ENCODE data around the gene CNTN4.
"Not testable (repeated sequence)": the region's sequence is repeated elsewhere in the genome, so short reads cannot be mapped to it uniquely, and the experiment has no call there.

Gene CNTN4

GRCh38 chr3:2870724-2871333 is 772.2 kb downstream of the CNTN4 start:
- DNase-seq = peak; percentile 27

GRCh38 chr3:2872884-2873283 is 774.2 kb downstream of the CNTN4 start:
- no peak for DNase-seq

- DNase-seq = no peak
Measured at GRCh38 chr3:2873986-2874385, 775.3 kb downstream of the CNTN4 start.

GRCh38 chr3:2875699-2876098 is 777.0 kb downstream of the CNTN4 start:
- no peak for DNase-seq

GRCh38 chr3:2876362-2876761 is 777.7 kb downstream of the CNTN4 start:
- no peak for DNase-seq

GRCh38 chr3:2879023-2879422 is 780.4 kb downstream of the CNTN4 start:
- DNase-seq = no peak

- no peak for DNase-seq
Measured at GRCh38 chr3:2879587-2879986, 780.9 kb downstream of the CNTN4 start.

- no peak for DNase-seq
Measured at GRCh38 chr3:2880218-2880756, 781.6 kb downstream of the CNTN4 start.

- no peak for DNase-seq
Measured at GRCh38 chr3:2883283-2883682, 784.6 kb downstream of the CNTN4 start.

GRCh38 chr3:2888592-2888991 is 789.9 kb downstream of the CNTN4 start:
- DNase-seq = no peak

- DNase-seq = no peak
Measured at GRCh38 chr3:2889736-2890135, 791.1 kb downstream of the CNTN4 start.

- DNase-seq = no peak
Measured at GRCh38 chr3:2896308-2896939, 797.8 kb downstream of the CNTN4 start.

- DNase-seq = no peak
Measured at GRCh38 chr3:2897821-2898220, 799.2 kb downstream of the CNTN4 start.

GRCh38 chr3:2898591-2899353 is 800.1 kb downstream of the CNTN4 start:
- no peak for DNase-seq

GRCh38 chr3:2904054-2904453 is 805.4 kb downstream of the CNTN4 start:
- no peak for DNase-seq

- no peak for DNase-seq
Measured at GRCh38 chr3:2908693-2909351, 810.2 kb downstream of the CNTN4 start.

GRCh38 chr3:2910997-2911396 is 812.3 kb downstream of the CNTN4 start:
- no peak for DNase-seq

- no peak for DNase-seq
Measured at GRCh38 chr3:2915826-2916225, 817.2 kb downstream of the CNTN4 start.

- not testable (repeated sequence) for DNase-seq
Measured at GRCh38 chr3:2916640-2917039, 818.0 kb downstream of the CNTN4 start.

- DNase-seq = no peak
Measured at GRCh38 chr3:2920103-2920502, 821.4 kb downstream of the CNTN4 start.

GRCh38 chr3:2921452-2921851 is 822.8 kb downstream of the CNTN4 start:
- no peak for DNase-seq

- DNase-seq = peak; percentile 58
Measured at GRCh38 chr3:2921903-2922302, 823.2 kb downstream of the CNTN4 start.

GRCh38 chr3:2923390-2923789 is 824.7 kb downstream of the CNTN4 start:
- peak; percentile 4 for DNase-seq
